NCI-H82 (cell line): ENCODE results near the gene TMEM273.

Experiments
- DNase-seq: peaks from one replicate; lab custom pipeline; 2025; lab: John Stamatoyannopoulos, UW

TMEM273 gene

GRCh38 chr10:49116509-49117375 is 71.4 kb downstream of the TMEM273 start:
- DNase-seq = no peak

GRCh38 chr10:49115796-49116508 is 72.2 kb downstream of the TMEM273 start:
- no peak for DNase-seq

- DNase-seq = no peak
Observed at GRCh38 chr10:49115015-49115795, 73.0 kb downstream of the TMEM273 start, which contains the start of gene VSTM4. Gene VSTM4 (minus strand): TSS chr10:49115522. CDS start chr10:49115485, 37 bp downstream.

GRCh38 chr10:49114718-49115014 is 73.5 kb downstream of the TMEM273 start:
- DNase-seq = no peak

GRCh38 chr10:49113741-49114141 is 74.5 kb downstream of the TMEM273 start:
- no peak for DNase-seq

- DNase-seq = no peak
Observed at GRCh38 chr10:49112851-49113250, 75.3 kb downstream of the TMEM273 start.

- DNase-seq = no peak
Observed at GRCh38 chr10:49112098-49112497, 76.1 kb downstream of the TMEM273 start.

- DNase-seq = no peak
Observed at GRCh38 chr10:49111320-49111698, 76.9 kb downstream of the TMEM273 start.

GRCh38 chr10:49110684-49111319 is 77.4 kb downstream of the TMEM273 start:
- DNase-seq = no peak

GRCh38 chr10:49109669-49110340 is 78.4 kb downstream of the TMEM273 start:
- DNase-seq = no peak

GRCh38 chr10:49108656-49109055 is 79.5 kb downstream of the TMEM273 start:
- no peak for DNase-seq

GRCh38 chr10:49107887-49108267 is 80.3 kb downstream of the TMEM273 start:
- no peak for DNase-seq

- no peak for DNase-seq
Observed at GRCh38 chr10:49107111-49107886, 80.9 kb downstream of the TMEM273 start.

- no peak for DNase-seq
Observed at GRCh38 chr10:49106451-49106850, 81.7 kb downstream of the TMEM273 start.

- no peak for DNase-seq
Observed at GRCh38 chr10:49105076-49105475, 83.1 kb downstream of the TMEM273 start.
